Activated CD8-positive, alpha-beta T cell treated with anti-CD3 and anti-CD28 coated beads, Interleukin-2, amount 10 ng/mL, durations not matched to agents 7 days and 5 days (primary cell): ENCODE measurements around the gene TMEM150A. TPM values are rescaled to one million over a fixed set of nuclear protein-coding genes. Genes with fewer than 3 reads are reported as not detected.

Experiments used
- ATAC-seq: fragments of 150-1000 bp; cut with Tn5 transposase; one replicate; pipeline ENCODE4 v1.10.0; 2021; ENCODE audit warnings: moderate library complexity
- CTCF ChIA-PET: fragments of 350-600 bp; sonication (Branson Sonifier 250); formaldehyde crosslinking; loops from one replicate; lab custom pipeline; 2021; ENCODE audit warnings: antibody characterized with exemption; lab: Charles Lee
- POLR2A ChIA-PET: fragments of 350-600 bp; sonication (Branson Sonifier 250); formaldehyde crosslinking; loops from one replicate; lab custom pipeline; 2021; ENCODE audit warnings: antibody characterized with exemption; lab: Charles Lee
- DNase-seq: peaks from one replicate; pipeline ENCODE4 v3.0.0-alpha.2; 2020
- H3K27ac Mint-ChIP-seq: one replicate; pipeline ENCODE4 v1.8.0; 2021; ENCODE audit warnings: mild to moderate bottlenecking, mixed read lengths
- H3K27me3 Mint-ChIP-seq: one replicate; pipeline ENCODE4 v1.8.0; 2021; ENCODE audit warnings: low read depth, mixed read lengths
- H3K36me3 Mint-ChIP-seq: one replicate; pipeline ENCODE4 v1.8.0; 2021; ENCODE audit warnings: low read depth, mixed read lengths
- H3K4me1 Mint-ChIP-seq: one replicate; pipeline ENCODE4 v1.8.0; 2021; ENCODE audit warnings: low read depth, mixed read lengths
- H3K4me3 Mint-ChIP-seq: one replicate; pipeline ENCODE4 v1.8.0; 2021; ENCODE audit warnings: mild to moderate bottlenecking, mixed read lengths
- H3K9me3 Mint-ChIP-seq: one replicate; pipeline ENCODE4 v1.8.0; 2022; ENCODE audit warnings: mixed read lengths; ENCODE audit not compliant: insufficient read depth
- total RNA-seq, 2 experiments: library from RNA; stranded (reverse); gene quantifications; one replicate each; pipeline ENCODE4 v1.2.3, GENCODE V29; 2021

TMEM150A gene
- total RNA-seq, 2 experiments from 2014 or later, result 1.7 to 1.9 TPM

GRCh38 chr2:85600951-85601770 lies 1.3 kb downstream of the TMEM150A start:
- peak overlapping the region; percentile 7 for H3K27ac Mint-ChIP-seq
- H3K27me3 Mint-ChIP-seq, result no peaks in the 10 kb centered on the region
- ATAC-seq, result no peak
- CTCF ChIA-PET, result interaction anchor here (1.1 to 1.5 kb wide), 2 partner anchors 36 to 180 kb away, joined by 3 to 4 read pairs; no protein-coding TSS in a partner anchor
- H3K4me3 Mint-ChIP-seq, result peak overlapping the region; percentile 76
- peaks cover 16% of the 10 kb centered on the region for H3K36me3 Mint-ChIP-seq
- peaks cover 30% of the 10 kb centered on the region for H3K4me1 Mint-ChIP-seq
- no peak for DNase-seq
- no peaks in the 10 kb centered on the region for H3K9me3 Mint-ChIP-seq
- POLR2A ChIA-PET, result interaction anchor here (0.7 to 2.9 kb wide), 4 partner anchors 11 to 62 kb away, joined by 3 to 11 read pairs (median 4); partner anchors contain the start of genes C2orf68, MAT2A and VAMP5

GRCh38 chr2:85600235-85600575 lies 2.3 kb downstream of the TMEM150A start:
- H3K9me3 Mint-ChIP-seq, result no peaks in the 10 kb centered on the region
- CTCF ChIA-PET, result interaction anchor here (1.1 kb wide), 1 partner anchor 37 kb away, joined by 3 read pairs; no protein-coding TSS in a partner anchor
- peaks cover 36% of the 10 kb centered on the region for H3K4me1 Mint-ChIP-seq
- POLR2A ChIA-PET, result interaction anchor here (0.6 to 2.9 kb wide), 5 partner anchors 10 to 273 kb away, joined by 3 to 11 read pairs (median 6); partner anchors contain the start of genes C2orf68, MAT2A and TGOLN2
- ATAC-seq, result no peak
- peaks cover 24% of the 10 kb centered on the region for H3K36me3 Mint-ChIP-seq
- H3K4me3 Mint-ChIP-seq, result no peak overlapping the region
- H3K27me3 Mint-ChIP-seq, result no peaks in the 10 kb centered on the region
- H3K27ac Mint-ChIP-seq, result no peak overlapping the region
- no peak for DNase-seq

DNA sequence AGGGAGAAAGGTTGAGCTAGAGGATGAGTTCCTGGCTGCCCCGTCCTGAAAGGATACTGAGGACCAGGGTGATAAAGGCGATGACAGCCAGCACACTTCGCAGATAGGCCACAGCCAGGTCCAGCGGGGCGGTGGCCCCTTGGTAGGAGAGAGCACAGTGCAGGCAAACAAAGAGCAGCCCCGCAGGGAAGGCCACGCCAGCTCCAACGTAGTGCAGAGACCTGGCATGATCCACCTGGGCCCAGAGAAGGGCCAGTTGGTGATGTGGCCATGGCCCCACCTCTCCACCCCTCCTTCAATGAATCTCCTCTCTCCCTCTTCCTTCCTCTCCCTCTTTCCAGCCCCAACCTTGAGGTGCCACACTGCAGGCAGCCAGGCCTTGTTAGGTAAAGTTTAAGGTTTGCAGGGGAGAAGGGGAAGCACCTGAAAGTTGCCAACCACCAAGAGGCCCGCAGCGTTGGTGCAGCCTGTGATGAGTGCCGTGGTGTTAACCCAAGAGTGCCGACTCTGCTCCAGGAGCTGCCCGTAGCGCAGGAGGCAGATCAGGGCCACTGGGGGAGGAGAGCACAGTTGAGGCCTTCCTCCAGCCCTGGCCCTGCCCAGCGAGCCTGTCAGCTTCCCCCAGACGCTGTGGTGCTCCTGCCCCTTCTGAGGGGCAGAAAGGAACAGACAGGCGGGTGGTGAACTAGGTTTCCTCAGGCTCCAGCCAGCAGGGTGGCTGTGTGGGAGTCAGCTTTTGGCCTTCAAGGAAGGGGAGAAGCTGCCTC lies 2.8 kb downstream of the TMEM150A start:
- no peaks in the 10 kb centered on the region for H3K9me3 Mint-ChIP-seq
- ChIA-PET POLR2A (interaction anchor here (0.6 to 2.9 kb wide), 4 partner anchors 9 to 272 kb away, joined by 3 to 11 read pairs (median 6); partner anchors contain the start of genes C2orf68 and TGOLN2), CTCF (no interaction called here)
- peaks cover 40% of the 10 kb centered on the region for H3K4me1 Mint-ChIP-seq
- peak overlapping the region; percentile 49 for H3K27ac Mint-ChIP-seq
- DNase-seq (no peak), ATAC-seq (no peak)
- H3K4me3 Mint-ChIP-seq, result no peak overlapping the region
- H3K36me3 Mint-ChIP-seq, result peaks cover 27% of the 10 kb centered on the region
- H3K27me3 Mint-ChIP-seq, result no peaks in the 10 kb centered on the region

DNA sequence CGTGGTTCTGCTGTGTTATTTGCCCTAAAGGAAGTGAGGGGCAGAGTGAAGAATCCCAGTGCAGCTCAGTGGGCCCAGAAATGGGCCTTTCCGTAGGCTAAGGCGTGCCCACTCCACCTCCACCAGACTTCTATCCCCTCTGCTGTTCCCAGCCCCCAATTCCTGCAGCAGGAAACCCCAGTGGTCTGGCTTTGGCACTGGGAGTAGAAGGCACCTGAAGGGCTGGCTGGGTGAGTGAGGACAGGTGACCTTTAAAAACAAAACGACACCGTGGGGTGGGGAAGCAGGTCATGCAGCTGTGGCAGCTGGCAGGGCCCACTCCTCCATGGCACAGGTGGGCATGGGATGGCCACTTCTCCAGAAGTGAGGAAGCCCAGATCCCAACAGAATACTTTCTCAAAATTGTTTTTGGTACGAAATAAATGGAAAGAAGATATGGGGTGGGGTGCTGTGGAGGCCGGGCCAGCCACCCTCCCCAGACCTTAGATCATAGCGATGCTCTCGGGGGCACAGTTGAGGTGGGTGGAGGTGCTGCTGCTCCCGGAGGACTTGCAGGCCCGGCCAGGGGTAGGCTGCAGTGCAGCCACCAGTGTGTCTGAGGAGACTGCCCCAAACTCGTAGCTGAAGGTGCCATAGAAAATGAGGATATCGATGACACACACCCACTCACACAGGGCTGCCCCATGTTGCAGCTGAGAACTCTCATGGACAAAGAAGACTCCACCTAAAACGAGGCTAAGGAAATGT lies 3.7 kb downstream of the TMEM150A start:
- ChIA-PET CTCF (no interaction called here), POLR2A (interaction anchor here (1.3 to 2.3 kb wide), 2 partner anchors 8 to 11 kb away, joined by 6 read pairs; no protein-coding TSS in a partner anchor)
- H3K36me3 Mint-ChIP-seq, result peaks cover 27% of the 10 kb centered on the region
- H3K4me1 Mint-ChIP-seq, result peaks cover 46% of the 10 kb centered on the region
- DNase-seq, result no peak
- no peak overlapping the region for H3K4me3 Mint-ChIP-seq
- no peaks in the 10 kb centered on the region for H3K27me3 Mint-ChIP-seq
- H3K27ac Mint-ChIP-seq, result no peak overlapping the region
- H3K9me3 Mint-ChIP-seq, result no peaks in the 10 kb centered on the region
- no peak for ATAC-seq

DNA sequence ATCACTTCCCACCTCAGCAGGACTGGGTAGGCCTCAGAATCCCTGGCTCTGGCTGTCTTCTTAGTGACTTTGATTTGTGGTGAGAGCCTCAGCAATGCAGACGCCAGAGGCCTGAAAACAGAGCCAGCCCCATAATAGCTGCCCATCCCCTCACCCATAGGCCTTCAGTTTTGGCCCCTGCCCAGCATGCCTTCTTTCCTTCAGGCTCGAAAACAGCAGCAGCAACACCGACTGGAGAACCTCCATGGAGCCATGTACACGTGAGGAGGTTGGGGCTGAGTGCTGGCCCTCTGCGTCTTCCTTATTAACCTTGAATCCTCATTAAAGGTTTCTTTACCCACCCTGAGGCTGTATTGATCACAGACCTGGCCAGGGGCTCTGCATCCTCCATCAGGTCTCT lies 5.3 kb downstream of the TMEM150A start:
- Mint-ChIP-seq H3K36me3 (peaks cover 31% of the 10 kb centered on the region), H3K4me1 (peaks cover 41% of the 10 kb centered on the region), H3K27me3 (no peaks in the 10 kb centered on the region), H3K4me3 (peak overlapping the region; percentile 100), H3K27ac (peak overlapping the region; percentile 97), H3K9me3 (no peaks in the 10 kb centered on the region)
- POLR2A ChIA-PET, result interaction anchor here (0.6 to 4.6 kb wide), 4 partner anchors 9 to 15 kb away, joined by 3 to 28 read pairs (median 18); partner anchors contain the start of genes C2orf68 and VAMP5
- DNase-seq (no peak), ATAC-seq (no peak)
- CTCF ChIA-PET, result interaction anchor here (1.7 to 2.7 kb wide), 2 partner anchors 40 to 45 kb away, joined by 7 to 8 read pairs; no protein-coding TSS in a partner anchor

DNA sequence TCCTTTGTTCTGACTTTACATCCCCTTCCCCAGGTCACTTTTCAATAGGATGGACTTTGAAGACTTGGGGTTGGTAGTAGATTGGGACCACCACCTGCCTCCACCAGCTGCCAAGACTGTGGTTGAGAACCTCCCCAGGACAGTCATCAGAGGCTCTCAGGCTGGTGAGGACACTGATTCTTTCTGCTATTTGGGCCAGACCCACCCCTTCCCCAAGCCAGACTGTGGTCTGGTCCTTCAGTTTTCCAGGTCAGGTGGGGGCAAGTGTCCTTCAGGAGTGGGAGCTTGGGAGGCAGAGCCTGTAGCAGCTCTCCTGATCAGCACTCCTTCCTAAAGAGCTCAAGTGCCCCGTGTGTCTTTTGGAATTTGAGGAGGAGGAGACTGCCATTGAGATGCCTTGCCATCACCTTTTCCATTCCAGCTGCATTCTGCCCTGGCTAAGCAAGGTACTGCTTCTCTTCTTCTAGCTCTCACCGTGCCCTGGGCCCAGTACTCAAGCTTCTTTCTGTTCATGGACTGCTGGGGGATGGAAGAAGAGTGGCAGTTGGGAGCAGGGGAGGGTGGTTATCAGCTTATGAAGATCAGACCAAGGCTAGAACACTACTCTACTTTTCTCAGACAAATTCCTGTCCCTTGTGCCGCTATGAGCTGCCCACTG lies 5.9 kb downstream of the TMEM150A start:
- H3K4me3 Mint-ChIP-seq, result peak overlapping the region; percentile 100
- no peak for DNase-seq
- no peaks in the 10 kb centered on the region for H3K27me3 Mint-ChIP-seq
- H3K36me3 Mint-ChIP-seq, result peaks cover 33% of the 10 kb centered on the region
- H3K27ac Mint-ChIP-seq, result peak overlapping the region; percentile 97
- no peak for ATAC-seq
- peaks cover 37% of the 10 kb centered on the region for H3K4me1 Mint-ChIP-seq
- ChIA-PET CTCF (interaction anchor here (1.4 to 2.7 kb wide), 3 partner anchors 40 to 175 kb away, joined by 5 to 8 read pairs (median 7); no protein-coding TSS in a partner anchor), POLR2A (interaction anchor here (0.6 to 4.6 kb wide), 9 partner anchors 9 to 351 kb away, joined by 3 to 28 read pairs (median 12); partner anchors contain the start of genes C2orf68, MAT2A, USP39 and VAMP5)
- no peaks in the 10 kb centered on the region for H3K9me3 Mint-ChIP-seq

DNA sequence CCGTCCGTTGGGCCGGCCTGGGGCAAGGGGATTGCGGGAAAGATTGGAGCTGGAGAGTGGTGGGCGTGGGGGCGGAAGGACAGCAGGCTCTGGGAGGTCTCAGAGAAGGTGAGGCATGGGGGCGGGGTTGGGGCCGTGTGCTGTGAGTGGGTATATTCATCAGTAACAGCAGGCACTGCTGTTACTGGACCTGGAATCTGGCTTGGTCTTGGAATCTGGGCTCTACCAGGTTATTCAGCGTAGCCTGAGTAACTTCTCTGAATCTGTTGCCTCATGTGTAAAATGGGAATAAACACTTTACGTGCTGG lies 6.5 kb downstream of the TMEM150A start:
- DNase-seq (no peak), ATAC-seq (peak; percentile 9)
- Mint-ChIP-seq H3K4me1 (peaks cover 37% of the 10 kb centered on the region), H3K27ac (peak overlapping the region; percentile 97), H3K4me3 (peak overlapping the region; percentile 100), H3K36me3 (peaks cover 36% of the 10 kb centered on the region), H3K9me3 (no peaks in the 10 kb centered on the region), H3K27me3 (no peaks in the 10 kb centered on the region)
- POLR2A ChIA-PET, result interaction anchor here (0.6 to 4.6 kb wide), 11 partner anchors 9 to 350 kb away, joined by 3 to 28 read pairs (median 8); partner anchors contain the start of genes C2orf68, GGCX, MAT2A and USP39
- CTCF ChIA-PET, result interaction anchor here (1.1 to 2.7 kb wide), 4 partner anchors 41 to 175 kb away, joined by 5 to 12 read pairs (median 8); no protein-coding TSS in a partner anchor

DNA sequence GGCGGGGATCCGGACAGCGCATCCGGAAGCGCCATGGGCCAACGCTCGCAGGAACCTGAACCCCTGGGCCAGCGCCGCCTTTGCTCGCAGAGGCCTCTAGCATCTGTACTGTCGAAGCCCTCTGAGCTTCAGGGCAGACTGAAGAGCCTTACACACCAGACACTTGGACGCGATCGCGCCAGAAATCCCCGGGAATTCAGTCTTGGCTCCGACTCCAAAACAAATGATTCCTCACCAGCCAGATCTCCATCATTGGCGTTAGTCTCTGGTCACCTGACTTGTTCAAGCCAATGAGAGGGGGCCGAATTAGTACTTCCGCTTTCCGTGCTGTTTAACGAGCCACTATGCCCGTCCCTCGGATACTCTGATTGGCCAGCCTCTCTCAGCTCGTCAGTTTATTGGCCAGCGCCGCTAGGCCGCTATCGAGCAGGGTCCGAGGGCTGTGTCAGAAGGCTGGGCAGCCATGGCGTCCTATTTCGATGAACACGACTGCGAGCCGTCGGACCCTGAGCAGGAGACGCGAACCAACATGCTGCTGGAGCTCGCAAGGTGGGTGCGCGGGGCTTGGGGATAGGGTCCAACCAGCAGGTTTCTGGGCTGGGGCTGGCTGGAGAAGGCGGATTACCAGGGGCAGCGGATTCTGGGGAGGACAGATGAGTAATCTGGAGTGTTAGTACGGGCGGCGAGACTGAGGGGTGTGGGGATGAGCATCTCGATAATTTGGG lies 7.0 kb downstream of the TMEM150A start, which contains the start of gene RNF181:
TSS of gene RNF181 (plus strand) at position 445 of the 725 bp plus-strand sequence. CDS start at position 464, 19 bp downstream.
- Mint-ChIP-seq H3K4me3 (peak within 1 kb of the TSS; percentile 100), H3K36me3 (peaks cover 36% of the 10 kb centered on the region), H3K4me1 (peaks cover 37% of the 10 kb centered on the region), H3K27me3 (no peaks in the 10 kb centered on the region), H3K27ac (peak within 1 kb of the TSS; percentile 97), H3K9me3 (no peaks in the 10 kb centered on the region)
- peak; percentile 100 for ATAC-seq
- ChIA-PET POLR2A (interaction anchor here (0.5 to 4.6 kb wide), 16 partner anchors 8 to 556 kb away, joined by 3 to 28 read pairs (median 4); partner anchors contain the start of genes C2orf68, GGCX, MAT2A and TGOLN2), CTCF (interaction anchor here (0.9 to 2.7 kb wide), 6 partner anchors 9 to 174 kb away, joined by 3 to 12 read pairs (median 6); partner anchors contain the start of gene VAMP5)
- DNase-seq, result peak; percentile 96

DNA sequence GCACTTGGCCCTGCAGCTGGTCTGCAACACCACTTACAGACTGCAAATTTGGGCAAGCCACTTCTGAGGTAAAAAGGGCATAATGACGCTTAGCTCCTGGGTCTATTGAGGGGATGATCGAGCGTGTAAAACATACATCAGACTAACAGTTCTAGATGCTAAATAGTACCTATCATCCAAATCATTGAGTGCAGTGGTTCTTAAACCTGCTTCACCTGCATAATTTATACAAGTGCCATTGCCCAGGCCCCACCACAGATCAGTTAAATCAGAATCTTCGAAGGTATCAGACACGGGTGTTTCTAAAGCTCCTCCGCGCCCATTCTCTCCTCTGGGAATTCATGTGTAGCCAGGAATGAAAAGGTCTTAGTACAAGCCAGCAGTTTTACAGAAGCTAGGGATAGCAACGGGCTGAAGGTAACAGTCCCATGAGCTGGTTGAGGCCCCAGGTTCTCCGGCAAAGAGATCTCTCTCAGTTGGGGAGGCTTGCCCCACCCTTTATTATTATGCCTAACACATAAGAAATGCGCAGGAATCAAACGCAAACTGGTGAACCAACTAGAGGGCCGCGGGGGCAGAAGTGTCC lies 7.7 kb downstream of the TMEM150A start:
- CTCF ChIA-PET, result interaction anchor here (0.9 to 2.7 kb wide), 6 partner anchors 10 to 173 kb away, joined by 3 to 12 read pairs (median 6); partner anchors contain the start of gene VAMP5
- H3K4me1 Mint-ChIP-seq, result peaks cover 42% of the 10 kb centered on the region
- peak overlapping the region; percentile 100 for H3K4me3 Mint-ChIP-seq

More for the DNA sequence above, 7.7 kb downstream of the TMEM150A start:
- peak overlapping the region; percentile 97 for H3K27ac Mint-ChIP-seq
- H3K27me3 Mint-ChIP-seq, result no peaks in the 10 kb centered on the region
- DNase-seq (no peak), ATAC-seq (no peak)
- no peaks in the 10 kb centered on the region for H3K9me3 Mint-ChIP-seq
- POLR2A ChIA-PET, result interaction anchor here (0.5 to 4.6 kb wide), 13 partner anchors 8 to 557 kb away, joined by 3 to 28 read pairs (median 6); partner anchors contain the start of genes C2orf68, ELMOD3, GGCX and TGOLN2
- peaks cover 38% of the 10 kb centered on the region for H3K36me3 Mint-ChIP-seq
